ENCODE results near the gene EPHB3.

GRCh38 chr3:184526088-184526433, 35.5 kb upstream of the EPHB3 start:
- TF ChIP-seq CTCF (IDR thresholded peaks at IDR 0.05; ENCODE audit: low read depth, low read length) (no peak), POLR2A (IDR thresholded peaks at IDR 0.05; ENCODE audit: extremely low read depth, insufficient read length) (no peak), MYC (IDR thresholded peaks at IDR 0.05; ENCODE audit: low read depth, low read length) (no peak)

All from NB4 (cell line).